HPDE6-E6E7 (cell line): Measurements from ENCODE around the gene DUSP1.
"Not testable (repeated sequence)": the region's sequence is repeated elsewhere in the genome, so short reads cannot be mapped to it uniquely, and the experiment has no call there.

Experiments used
- DNase-seq: peaks from one replicate; pipeline ENCODE4 v3.0.0; 2011; ENCODE audit warnings: missing footprints; ENCODE audit errors: extremely low spot score

DUSP1 gene, protein sequence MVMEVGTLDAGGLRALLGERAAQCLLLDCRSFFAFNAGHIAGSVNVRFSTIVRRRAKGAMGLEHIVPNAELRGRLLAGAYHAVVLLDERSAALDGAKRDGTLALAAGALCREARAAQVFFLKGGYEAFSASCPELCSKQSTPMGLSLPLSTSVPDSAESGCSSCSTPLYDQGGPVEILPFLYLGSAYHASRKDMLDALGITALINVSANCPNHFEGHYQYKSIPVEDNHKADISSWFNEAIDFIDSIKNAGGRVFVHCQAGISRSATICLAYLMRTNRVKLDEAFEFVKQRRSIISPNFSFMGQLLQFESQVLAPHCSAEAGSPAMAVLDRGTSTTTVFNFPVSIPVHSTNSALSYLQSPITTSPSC

DNA sequence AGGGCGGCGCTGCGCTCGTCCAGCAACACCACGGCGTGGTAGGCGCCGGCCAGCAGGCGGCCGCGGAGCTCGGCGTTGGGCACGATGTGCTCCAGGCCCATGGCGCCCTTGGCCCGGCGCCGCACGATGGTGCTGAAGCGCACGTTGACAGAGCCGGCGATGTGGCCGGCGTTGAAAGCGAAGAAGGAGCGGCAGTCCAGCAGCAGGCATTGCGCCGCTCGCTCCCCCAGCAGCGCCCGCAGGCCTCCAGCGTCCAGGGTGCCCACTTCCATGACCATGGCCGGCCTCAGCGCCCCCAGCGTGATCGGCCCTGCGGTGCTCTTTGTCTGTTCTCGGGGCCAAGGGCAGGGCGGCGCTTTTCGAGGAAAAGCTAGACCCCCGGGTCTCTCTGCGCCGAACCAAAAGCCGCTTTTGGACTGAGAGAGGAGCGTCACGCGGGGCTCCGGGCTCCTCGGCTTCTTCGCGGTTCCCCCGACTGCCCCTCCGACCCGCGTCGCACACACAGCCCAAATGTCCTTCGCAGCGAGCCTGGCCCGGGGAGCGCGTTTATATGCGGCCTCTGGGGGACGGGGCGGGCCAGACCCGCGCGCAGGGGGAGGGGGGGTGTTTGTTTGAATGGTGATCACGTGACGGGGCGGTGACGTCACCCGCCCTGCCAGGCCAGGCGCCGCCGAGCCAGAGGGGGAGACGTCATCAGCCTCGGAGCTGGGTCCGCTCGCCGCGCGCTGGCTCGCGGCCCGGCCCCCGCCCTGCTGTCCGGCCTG lies at the start of gene DUSP1:
Gene DUSP1 (minus strand): TSS at position 521 of the 764 bp plus-strand sequence. CDS start 243 bp downstream, at position 278.
- peak; percentile 88 for DNase-seq

DNA sequence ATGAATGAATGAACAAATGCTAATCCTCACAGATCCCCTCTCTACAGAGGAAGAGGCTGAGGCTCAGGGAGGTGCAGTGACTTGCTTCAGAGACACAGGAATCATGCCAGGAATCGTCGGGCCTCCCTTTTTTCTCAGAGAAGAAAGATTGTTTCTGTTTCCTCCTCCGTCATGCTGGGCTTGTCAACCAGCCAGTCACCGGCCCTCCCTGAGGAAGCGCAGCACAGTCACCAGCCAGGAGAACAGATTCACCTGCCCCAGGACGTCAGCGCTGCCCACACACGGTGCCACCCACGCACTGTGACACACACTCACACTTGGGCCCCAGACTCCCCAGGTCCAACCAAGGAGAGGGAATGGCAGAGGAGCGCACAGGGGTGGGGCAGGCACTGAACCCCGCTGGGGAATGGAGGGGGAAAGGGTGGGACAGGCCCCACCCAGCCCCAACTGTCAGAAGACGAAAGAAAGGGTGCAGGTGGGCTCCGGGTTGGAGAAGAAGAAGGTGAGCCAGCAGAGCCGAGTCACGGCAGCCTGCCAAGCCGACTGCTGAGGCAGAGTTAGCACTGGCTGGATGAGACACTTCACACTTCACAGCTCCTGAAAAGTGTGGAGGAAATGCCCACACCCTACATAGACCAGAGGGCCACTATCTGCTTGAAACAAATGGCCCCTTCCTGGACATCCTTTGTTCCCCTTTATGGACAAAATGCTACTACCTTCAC lies 49.2 kb upstream of the DUSP1 start:
- DNase-seq: peak; percentile 91

DNA sequence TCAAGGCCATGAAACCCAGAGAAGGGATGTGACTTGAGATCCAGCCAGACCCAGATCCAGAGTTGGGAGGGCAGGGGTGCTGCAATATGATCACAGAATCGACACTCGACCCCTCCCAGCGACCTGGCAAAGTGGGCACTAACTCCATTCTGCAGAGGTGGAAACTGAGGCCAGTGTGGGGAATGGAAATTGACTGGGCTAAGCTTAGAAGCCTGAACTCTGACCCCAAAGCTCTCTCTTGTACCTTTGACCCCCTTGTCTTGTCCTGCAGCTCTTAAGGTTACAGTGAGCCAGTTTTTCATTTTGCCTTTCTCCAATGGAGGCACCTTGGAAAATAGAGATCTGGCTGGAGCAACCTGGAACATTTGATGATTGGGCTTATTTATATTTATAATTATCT lies 48.6 kb upstream of the DUSP1 start:
- DNase-seq: no peak

DNA sequence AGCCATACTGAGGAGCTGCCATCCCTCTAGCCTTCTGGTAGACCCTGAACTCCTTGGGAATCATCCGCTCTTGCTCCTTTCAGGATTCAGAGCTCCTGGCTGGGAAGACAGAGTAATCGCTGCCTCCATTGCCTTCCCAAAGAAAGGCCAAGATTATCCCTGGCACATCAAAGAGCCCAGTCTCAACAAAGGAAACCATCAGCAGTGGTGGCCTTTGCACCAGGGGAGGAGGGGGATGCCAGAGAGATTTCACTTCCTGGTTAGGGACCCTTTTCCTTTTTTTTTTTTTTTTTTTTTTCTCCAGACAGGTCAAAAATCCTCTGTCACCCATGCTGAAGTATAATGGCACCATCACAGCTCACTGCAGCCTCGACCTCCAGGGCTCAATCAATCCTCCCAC lies 47.1 kb upstream of the DUSP1 start:
- no peak for DNase-seq

DNA sequence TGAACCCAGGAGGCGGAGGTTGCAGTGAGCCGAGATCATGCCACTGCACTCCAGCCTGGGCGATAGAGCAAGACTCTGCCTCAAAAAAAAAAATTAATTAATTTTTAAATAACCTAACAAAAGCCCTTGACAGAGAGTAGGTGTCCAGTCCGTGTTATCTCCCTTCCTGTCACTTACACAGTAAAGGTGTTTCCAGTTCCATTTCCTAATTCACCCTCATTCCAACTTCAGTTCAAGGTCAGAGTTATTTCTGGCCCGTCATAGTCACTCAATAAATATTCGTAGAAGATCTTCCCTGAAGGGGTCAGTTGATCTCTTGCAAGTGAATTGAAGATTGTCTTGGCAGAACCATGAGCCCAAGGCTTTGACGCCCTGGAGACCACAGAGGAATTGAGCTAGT lies 46.7 kb upstream of the DUSP1 start:
- DNase-seq: no peak

DNA sequence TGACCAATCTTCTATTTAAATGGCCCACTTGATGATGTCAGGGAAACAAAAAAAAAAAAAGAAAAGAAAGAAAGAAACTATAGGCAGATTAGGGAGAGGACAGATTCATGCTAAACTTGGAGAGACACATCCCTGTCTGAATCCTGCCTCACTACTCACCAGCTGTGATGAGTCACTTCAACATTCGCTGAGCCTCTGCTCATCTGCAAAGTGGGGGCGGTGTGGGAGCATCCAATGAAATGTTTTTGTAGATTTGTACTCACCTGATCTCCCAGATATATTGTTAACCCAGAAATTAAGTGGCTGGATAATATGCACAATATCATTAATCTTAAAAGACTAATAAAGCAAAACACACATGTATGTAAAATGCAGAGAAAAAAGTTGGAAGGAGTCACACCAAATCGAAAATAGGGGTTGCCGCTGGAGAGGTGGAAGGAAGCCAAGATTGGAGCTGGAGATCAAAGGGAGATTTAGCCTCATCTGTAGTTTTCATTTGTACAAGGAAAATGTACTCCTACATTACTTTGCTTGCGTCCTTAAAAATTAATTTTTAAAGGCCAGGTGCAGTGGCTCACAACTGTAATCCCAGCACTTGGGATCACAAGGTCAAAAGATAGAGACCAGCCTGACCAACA lies 46.0 kb upstream of the DUSP1 start:
- peak; percentile 85 for DNase-seq

DNA sequence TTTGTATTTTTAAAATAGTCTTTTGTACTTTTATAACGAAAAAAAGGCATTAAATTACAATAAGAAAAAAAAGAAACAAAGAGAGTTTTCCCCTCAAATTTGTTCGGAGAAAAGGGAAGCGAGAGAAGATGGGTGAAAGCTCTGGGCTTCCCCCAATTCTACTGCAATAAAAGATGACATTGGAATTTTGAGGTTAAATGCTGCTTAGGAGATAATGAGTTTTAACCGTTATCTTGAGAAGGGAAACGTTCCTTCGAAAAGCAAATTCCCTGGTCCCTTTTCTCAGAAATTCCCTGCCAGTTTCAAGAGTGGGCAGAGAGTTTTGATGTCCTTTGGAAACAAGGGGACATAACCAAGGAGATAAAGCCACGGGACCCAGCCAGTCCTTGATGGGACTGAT lies 44.6 kb upstream of the DUSP1 start:
- DNase-seq: no peak

DNA sequence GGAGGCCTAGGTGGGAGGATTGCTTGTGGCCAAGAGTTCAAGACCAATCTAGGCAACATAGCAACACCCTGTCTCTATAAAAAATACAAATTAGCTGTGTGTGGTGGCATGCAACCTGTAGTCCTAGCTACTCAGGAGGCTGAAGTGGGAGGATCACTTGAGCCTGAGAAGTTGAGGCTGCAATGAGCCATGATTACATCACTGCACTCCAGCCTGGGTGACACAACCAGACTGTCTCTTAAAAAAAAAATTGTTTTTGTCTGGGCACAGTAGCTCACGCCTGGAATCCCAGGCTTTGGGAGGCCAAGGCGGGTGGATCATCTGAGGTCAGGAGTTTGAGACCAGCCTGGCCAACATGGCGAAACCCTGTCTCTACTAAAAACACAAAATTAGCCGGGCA lies 40.0 kb upstream of the DUSP1 start:
- not testable (repeated sequence) for DNase-seq

DNA sequence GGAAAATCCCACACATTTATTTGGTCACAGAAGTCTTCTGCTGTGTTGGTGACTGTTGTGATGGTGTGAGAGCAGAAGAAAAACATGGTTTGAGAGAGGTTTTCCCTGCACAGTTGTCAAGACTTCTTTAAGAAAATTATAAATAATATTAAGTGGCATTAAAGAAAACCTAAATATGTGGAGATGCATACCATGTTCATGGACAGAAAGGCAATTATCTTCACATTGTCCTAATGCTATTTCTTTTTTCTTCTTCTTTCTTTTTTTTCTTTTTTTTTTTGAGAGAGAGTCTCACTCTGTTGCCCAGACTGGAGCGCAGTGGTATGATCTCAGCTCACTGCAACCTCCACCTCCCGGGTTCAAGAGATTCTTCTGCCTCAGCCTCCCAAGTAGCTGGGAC lies 38.8 kb upstream of the DUSP1 start:
- no peak for DNase-seq

DNA sequence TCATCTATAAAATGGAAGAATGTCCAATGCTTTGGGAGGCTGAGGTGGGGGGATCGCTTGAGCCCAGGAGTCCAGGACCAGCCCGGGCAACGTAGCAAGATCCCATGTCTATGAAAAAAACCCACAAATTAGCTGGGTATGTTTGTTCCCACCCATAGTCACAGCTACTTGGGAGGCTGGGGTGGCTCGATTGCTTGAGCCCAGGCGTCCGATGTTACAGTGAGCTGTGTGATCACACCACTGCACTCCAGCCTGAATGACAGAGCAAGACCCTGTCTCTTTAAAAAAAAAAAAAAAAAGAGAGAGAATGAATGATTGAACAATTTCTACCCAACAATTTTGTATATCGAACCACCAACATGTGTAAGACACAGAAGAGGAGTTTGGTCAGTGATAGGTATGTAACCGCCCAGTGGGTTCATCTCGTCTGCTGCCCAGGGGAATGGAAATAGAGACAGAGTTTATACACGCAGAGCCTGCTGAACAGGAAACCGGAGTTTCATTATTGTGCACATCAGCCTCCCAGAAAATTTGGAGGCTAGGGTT lies 36.8 kb upstream of the DUSP1 start:
- DNase-seq: no peak

DNA sequence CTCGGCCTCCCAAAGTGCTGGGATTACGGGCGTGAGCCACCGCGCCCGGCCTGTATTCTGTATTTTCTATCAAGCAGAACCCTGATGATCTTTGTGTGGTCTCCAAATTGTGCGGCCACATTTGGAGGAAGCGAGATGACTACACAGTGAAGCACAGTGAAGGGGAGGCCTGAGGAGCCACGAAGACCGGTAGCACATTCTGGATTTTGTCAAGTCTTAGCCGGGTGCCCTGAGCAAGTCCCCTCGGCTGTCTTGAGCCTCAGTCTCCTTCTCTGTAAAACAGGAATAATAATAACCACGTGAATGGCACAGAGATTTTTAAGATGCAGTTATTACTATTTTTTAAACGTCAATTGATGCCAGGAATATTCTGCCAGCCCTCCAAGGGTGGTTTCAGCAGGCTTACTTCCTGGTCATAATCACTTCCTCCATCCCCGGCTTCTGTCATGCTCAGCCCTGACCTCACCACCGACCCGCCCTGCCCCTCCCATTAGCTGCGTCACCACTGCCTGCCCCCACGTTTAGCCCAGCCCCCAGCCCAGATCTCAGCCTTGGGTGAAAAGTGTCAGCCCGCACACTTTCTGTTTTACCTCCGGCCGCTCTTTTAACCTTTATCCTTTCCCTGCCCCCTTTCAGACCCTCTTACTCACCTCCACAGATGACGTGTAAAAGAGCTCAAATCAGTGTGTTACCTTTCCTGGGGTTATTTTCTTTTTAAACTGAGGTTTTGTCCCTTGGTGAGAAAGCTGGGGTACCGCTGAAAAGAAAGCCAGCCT lies 36.1 kb upstream of the DUSP1 start:
- peak; percentile 94 for DNase-seq

DNA sequence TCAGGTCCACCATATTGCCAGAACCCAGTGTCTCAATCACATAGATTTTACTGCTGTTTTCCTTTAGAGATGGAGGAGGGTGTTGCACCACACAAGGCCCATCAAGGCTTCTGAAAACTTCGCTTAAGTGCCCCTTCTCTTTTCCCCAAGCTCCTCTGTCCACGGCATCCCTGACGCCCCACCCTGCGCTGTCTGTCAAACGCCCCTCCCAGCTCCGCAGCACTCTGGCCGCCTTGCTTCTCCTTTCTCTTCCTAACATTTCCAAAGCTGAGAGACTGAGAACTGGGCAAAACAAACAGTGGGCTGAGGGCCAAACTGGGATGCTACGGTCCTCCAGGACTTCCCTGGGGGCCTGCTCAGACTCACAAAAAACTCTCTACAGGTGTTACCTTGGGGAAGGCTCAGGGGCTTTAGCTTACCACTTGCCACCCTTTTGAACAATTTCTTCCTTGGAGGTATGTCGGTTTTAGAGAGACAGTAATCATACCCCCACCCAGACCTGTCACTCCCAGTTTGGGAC lies 34.8 kb upstream of the DUSP1 start:
- no peak for DNase-seq

DNA sequence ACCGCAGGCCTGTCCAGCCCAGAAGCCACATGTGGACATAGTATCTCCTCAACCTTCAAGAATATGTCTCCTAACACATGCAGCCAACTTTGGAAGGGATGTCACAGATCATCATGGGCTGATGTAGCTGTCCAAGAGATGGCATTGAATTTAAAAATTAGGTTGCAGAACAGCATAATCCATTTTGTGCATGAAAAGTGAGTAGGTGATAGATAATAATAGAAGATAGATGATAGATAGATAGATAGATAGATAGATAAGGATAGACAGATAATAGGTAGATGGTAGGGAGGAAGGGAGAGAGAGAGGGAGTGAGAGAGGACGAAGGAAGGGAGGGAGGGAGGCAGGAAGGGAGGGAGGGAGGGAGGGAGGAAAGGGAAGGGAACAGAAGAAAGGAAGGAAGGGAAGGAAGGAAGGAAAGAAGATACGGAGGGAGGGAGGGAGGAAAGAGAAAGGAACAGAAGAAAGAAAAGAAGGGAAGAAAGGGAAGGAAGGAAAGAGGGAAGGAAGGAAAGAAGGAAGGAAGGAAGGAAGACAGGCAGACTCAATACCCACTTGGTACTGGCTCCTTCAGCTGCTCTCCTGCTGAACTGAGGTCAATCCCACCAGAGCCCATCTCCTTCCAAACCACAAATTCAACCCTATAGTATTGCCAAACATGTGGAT lies 34.2 kb upstream of the DUSP1 start:
- no peak for DNase-seq

DNA sequence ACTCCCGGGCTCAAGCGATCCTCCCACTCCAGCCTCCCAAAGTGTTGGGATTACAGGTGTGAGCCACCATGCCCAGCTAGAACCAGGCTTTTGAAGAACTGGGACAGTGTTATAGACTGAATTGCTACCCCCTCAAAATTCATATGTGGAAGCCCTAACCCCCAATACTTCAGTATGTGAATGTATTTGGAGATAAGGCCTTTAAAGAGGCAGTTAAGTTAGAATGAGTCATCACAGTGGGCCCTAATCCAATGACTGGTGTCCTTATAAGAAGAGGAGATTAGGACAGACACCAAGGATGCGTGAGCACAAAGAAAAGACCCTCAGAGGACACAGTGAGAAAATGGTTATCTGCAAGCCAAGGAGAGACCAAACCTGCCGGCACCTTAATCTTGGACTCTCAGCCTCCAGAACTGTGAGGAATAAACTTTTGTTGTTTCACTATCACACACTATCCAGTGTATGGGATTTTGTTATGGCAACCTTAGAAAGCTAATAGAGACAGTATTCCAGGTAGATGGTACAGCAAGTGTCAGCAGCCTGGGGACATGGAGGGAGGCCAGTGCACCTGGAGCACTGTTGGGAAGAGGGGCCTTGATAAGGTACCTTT lies 31.7 kb upstream of the DUSP1 start:
- no peak for DNase-seq

DNA sequence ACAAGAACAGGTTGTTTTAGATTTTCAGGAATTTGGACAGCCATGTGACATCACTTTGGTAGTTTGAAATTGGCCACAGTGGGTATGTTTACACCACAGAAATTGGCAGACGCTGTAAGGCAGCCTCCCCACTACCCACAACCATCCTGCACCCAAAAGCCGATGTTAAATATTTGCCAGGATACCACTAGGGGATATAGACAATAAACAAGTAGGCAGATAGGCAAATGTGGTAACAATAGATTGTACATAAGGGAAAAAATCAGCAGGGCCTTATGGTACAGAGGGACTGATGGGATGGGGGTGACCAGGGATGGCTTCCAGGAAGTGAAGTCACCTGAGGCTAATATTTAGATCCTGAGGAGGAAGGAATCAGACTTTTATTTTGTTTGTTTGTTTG lies 31.1 kb upstream of the DUSP1 start:
- DNase-seq: no peak

DNA sequence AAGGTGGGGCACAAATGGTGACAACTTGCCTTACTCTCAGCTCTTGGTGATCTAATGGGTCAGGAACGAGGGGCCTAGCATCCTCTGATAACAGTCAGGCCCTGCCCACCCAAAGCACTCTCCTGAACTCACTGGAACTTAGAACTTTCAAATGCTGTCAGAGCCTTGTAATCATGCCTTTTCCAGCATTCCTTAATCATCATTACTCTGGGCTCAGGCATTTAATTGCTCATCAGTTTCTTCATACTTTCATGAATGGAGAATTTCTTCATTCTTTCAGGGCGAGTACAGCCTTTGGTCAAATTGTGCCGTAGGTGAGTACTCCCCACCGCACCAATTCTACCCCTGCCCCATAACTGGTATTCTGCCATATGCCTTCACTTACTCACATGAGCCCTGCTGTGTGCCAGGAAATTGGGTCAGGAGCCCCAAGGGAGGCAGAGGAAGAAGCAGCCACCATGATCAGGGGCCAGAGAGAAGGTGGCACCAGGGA lies 30.2 kb upstream of the DUSP1 start:
- DNase-seq: peak; percentile 68

DNA sequence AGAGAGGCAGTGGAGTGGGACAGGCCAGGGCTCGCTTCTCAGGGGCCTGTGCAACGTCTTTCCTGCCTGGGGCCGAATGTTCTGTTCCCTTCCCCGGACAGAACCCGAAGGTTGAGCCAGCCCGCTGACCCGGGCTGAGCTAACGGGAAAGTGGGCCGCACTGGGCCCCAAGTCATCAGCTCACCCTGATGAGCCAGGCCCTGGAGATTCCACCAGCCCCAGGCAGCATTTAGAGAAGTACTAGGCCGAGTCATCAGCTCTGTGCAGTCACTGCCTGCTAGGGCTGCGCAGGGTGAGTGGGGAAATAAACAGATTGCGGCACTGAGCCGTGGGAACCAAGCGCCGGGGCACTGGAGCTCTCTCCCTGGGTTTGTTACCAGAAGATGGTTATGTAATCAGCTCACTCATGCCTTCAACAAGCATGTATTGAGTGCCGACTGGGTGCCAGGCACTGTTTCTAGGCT lies 29.1 kb upstream of the DUSP1 start:
- DNase-seq: peak; percentile 89

DNA sequence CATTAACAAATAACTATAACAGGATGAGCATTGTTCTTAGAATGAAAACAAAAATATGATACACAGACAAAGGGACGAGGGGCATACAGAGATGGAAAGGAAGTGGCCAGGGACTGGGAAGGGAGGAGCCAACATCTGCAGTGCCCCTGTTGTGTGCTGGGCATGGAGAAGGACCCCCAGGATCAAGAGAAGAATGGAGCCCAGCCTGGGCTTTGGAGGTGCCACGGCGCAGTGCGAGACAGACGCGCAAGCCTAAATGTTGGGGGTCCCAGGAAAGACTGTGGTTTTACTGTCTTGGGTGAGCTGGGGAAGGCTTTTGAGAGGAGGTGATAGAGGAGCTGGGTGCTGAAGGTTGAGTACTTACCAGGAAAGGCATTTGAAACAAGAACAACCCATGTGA lies 28.4 kb upstream of the DUSP1 start:
- DNase-seq: no peak

DNA sequence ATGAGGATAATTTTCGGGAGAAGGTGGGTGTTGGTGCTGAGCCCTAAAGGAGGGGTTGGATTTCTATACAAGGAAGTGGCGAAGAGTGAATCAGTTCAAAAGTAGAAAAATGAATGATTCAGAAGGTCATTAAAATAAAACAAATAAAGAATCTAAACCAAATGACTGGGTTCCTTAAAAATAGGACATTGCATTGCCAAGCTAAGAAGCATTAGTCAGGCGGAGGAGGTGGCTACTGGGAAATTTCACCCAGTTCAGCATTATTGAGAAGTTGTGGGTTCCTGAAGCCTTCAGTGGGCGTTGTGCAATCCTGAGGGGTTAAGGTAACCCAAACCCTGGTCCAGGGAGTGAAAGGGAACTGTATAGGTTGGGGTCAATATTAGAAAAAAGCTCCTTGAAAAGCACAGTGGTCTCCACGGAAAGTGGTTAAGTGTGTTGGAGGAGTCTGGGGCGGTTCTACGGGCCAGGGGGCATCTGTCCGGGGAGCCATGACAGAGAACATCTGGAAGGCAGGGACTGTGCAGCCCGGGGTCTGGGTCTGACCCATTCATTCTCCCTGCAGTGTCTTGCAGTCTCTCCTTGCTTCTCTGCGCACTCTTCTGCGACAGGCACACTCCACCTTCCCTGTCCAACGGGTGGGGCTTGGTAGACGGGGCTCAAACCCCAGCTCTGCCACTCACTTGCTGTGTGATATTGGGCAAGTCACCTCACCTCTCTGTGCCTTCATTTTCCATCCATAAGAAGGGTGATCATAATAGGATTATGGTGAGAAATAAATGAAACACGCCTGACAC lies 27.6 kb upstream of the DUSP1 start:
- DNase-seq: no peak
